ENCODE measurements around the gene LYRM4. TPM values are rescaled to one million over a fixed set of nuclear protein-coding genes. Genes with fewer than 3 reads are reported as not detected.

LYRM4 gene
- total RNA-seq, 1 donor from 2014 or later: 15.7 TPM

- DNase-seq (ENCODE audit: low read depth in 2 of 2): no peak
Measured at GRCh38 chr6:5146398-5146797, 114.4 kb downstream of the LYRM4 start.

DNA sequence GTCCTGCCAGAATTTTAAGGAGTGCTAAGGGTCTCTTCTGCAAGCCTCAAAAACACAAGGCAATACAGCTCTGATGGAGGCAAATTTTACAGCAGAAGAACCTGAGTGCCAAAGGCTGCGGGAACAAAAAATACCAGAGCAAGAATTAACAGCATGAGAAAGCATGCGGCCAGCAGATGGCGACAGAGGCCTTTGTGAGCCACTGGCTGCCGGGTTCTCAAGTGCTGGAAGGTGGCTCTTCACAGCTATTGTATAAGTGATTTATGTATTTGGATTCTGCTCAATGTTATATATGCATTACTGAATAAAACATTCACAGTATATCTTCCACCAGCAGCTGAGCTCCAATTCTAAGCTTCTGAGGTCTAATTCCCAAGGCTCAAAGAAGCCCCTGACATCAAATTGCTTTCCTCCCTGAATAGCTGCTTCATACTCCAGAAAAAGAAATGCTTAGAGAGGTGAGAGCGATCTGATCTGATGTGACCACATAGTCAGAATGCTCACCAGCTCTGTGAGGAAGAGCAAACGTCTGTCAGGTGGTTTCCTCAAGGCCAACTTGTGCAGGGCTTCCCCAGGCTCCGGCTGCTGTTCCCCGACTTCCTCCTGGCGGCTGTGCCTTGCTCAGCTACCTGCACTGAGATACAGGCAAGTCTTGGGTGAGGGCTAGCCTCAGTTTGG is 117.0 kb downstream of the LYRM4 start:
- peak; percentile 68 to 82 for DNase-seq (ENCODE audit: low read depth in 2 of 2)

GRCh38 chr6:5142915-5143314 is 117.8 kb downstream of the LYRM4 start:
- peak in 1 of 2 donors; percentile 14 for DNase-seq (ENCODE audit: low read depth in 2 of 2)

DNA sequence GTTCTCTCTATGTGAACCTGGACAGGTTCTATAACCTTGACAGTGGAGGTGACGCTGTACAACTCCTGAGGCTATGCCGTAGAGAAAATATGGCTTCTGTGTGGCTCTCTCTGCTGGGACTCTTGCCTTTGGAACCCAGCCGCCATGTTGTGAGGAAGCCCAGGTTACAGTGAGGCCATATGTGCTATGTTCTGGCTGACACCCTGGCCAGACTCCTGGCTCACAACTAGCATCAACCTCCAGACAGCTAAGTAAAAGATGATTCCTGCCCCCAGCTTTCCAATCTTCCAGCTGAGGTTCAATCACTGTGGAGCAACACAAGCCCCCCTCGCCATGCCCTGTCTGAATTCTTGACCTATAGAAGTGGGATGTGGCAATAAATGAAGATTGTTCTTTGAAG is 118.6 kb downstream of the LYRM4 start:
- DNase-seq (ENCODE audit: low read depth in 2 of 2): no peak

GRCh38 chr6:5141046-5141445 is 119.7 kb downstream of the LYRM4 start:
- DNase-seq (ENCODE audit: low read depth in 2 of 2): no peak

DNA sequence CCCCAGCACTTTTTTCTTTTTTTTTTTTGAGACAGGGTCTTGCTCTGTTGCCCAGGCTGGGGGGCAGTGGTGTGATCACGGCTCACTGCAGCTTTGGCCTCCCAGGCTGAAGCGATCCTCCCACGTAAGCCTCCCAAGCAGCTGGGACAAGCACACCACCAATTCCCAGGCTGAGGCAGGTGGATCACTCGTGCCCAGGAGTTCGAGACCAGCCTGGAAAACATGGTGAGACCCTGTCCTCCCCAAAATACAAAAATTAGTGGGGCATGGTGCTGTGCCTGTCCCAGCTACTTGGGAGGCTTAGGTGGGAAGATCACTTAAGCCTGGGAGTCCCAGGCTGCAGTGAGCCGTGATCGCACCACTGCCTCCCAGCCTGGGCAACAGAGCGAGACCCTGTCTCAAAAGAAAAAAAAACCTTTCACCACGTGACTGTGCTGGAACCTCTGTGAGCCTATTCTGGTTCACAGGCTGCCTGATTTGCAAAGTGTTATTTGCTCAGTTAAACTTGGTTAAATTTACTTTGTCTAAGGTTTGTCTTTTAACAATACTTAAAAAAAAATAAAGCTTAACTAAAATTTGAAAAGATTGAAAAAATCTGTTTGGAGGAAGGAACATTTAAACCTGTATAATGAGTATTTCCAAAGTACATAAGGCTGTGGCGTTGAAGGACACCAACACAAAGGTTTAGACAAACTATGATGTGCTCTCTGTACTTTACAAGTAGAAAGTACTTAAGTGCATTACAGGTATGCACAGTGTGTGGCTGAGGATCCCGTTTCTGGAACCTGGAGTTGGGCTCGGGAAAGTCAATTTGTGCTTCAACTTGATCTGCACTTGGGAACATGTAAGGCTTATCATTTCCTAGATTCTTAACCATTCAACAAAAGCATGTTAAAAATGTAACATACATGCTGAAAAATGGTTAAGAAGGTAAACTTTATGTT is 120.7 kb downstream of the LYRM4 start:
- no peak for DNase-seq (ENCODE audit: low read depth in 2 of 2)

GRCh38 chr6:5138995-5139827 is 121.5 kb downstream of the LYRM4 start:
- DNase-seq (ENCODE audit: low read depth in 2 of 2): no peak

DNA sequence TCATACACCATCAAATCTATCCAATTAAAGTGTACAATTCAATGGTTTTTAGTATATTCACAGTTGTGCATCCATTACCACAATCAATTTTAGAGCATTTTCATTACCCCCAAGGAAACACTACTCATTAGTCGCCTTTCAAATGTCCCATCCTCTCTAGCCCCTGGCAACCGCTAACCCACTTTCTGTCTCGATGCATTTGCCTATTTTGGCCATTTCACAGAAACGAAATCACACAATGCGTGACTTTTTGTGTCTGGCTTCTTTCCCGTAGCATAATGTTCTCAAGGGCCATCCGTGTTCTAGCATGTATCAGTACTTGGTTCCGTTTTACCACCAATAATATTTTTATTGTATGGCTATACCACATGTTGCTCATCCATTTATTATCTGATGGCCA is 123.9 kb downstream of the LYRM4 start:
- DNase-seq (ENCODE audit: low read depth in 2 of 2): no peak

DNA sequence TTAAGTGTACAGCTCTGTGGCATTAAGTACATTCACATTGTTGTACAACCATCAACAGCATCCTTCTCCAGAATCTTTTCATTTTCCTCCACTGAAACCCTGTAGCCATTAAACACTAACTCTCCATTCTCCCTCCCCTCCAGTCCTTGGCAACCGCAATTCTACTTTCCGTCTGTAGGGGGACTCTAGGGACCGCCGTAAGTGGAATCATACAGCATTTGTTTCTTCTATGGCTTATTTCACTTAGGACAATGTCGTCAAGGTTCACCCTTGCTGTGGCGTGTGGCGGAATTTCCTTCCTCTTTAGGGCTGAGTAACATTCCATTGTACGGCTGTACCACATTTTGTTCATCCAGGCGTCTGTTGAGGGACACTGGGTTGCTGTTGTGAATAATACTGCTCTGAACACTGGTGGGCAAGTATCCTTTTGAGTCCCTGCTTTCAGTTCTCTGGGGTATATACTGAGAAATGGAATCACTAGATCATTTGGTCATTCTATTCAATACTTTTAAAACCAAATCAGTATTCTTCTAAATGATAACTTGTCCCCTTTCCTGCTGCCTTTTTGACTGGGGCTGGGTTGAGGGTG is 124.9 kb downstream of the LYRM4 start:
- DNase-seq (ENCODE audit: low read depth in 2 of 2): peak in 1 of 2 donors; percentile 56

DNA sequence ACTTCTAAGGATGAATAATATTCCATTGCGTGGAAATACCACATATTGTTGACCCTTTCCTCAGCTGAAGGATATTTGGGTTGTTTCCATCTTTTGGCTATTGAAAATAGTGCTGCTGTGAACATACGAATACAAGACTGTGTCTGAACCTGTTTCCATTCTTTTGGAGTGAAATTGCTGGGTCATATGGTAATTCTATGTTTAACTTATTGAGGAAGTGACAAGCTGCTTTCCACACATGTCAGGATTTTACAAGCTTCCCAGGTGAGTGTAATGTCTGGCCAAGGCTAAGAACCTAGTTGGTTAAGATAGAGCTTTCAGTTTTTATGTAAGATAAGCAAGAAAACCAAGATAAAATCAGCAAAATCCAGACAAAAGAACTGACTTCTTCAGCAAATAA is 126.8 kb downstream of the LYRM4 start:
- no peak for DNase-seq (ENCODE audit: low read depth in 2 of 2)

GRCh38 chr6:5132731-5133130 is 128.0 kb downstream of the LYRM4 start:
- DNase-seq (ENCODE audit: low read depth in 2 of 2): peak in 1 of 2 donors; percentile 84

DNA sequence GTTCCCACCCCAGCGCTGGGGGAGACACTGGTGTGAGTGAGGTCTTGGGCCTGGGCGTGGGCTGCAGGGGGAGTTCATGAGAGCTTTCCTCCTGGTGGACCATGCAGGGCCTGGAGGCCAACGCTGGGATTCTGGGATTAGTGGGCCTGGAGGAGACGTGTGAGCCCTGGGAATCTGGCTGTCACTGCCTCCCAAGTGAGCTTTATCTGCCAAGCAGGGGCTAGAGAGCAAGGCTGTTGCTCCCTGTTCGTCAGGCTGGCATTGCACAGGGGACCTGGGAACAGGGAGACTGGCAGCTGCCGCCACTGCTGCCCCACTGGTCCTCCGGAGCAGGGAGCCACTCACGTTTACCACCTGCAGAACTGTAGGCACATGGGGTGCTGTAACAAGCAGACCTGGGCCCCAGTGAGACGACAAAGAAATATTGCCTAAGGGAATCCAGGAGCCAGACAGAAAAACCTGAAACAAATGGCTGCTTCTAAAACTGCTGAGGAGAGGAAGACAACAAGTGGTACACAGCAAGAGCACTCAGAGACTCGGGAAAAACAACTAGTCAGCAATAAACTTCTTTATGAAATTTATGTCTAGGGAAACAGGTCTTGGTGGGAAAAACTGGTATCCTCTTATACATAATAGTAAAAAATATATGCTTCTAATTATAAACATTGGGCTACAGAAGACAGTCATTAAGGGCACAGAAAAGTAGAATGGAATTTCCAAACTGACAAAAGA is 130.4 kb downstream of the LYRM4 start:
- no peak for DNase-seq (ENCODE audit: low read depth in 2 of 2)

DNA sequence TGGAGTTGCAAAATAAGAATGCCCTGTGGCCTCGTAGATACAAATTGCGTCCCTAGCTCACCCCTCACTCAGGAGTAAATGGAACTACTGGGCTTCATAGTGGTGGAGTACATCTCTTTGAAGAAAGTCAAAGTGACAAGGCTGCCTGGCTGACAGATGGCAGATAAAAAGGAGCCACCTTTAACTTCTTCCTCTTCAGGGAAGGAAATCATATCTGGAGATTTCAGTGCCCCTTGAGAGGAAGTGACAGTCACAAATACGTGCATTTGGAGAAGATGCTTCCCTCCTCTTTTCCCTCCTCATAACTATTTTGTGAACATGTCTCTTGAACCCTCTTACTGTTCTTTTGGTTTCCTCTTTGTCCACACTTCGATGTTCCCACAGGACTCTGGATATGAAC is 132.4 kb downstream of the LYRM4 start:
- no peak for DNase-seq (ENCODE audit: low read depth in 2 of 2)

DNA sequence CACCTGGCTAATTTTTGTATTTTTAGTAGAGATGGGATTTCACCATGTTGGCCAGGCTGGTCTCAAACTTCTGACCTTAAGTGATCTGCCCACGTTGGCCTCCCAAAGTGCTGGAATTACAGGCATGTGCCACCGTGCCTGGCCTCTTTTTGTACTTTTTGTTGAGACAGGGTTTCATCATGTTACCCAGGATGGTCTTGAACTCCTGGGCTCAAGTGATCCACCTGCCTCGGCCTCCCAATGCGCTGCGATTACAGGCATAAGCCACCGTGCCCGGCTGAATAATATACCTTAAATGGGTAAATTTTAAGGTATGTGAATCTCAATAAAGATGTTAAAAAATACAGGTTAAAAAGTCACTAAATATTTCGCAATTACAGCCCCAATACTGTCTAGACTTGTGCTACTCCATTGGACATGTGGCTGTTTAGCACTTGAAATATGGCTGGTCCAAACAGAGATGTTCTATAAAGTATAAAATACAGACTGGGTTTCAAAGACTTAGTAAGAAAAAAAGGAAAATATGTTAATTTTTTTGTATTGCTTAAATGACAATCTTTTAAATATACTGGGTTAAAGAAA is 133.6 kb downstream of the LYRM4 start:
- DNase-seq (ENCODE audit: low read depth in 2 of 2): no peak

- no peak for DNase-seq (ENCODE audit: low read depth in 2 of 2)
Measured at GRCh38 chr6:5126214-5126613, 134.5 kb downstream of the LYRM4 start.

- DNase-seq (ENCODE audit: low read depth in 2 of 2): no peak
Measured at GRCh38 chr6:5125152-5126006, 135.4 kb downstream of the LYRM4 start.

DNA sequence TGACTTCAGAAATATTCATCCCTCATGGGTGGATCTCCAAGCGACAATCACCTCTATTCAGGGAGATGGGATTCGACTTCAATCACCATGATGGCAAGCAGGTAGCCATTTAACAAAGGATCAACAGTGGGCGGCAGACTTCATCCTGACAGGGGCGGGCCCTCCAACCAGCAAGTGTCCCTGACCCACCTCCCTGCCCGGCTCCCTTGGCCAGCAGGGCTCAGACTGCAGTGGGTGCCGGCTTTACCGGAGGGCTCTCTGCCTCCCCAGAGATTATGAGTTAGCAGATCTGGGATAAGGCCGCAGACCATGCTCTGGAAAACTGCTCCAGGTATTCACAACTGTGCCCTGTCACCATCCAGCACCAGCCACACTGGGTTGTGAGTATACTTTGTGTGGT is 136.2 kb downstream of the LYRM4 start:
- DNase-seq (ENCODE audit: low read depth in 2 of 2): no peak

- DNase-seq (ENCODE audit: low read depth in 2 of 2): no peak
Measured at GRCh38 chr6:5123296-5124143, 137.2 kb downstream of the LYRM4 start.

All from dermis microvascular lymphatic vessel endothelial cell (primary cell).